Skeletal muscle tissue (tissue), 4 donors: ENCODE data around the gene PPBP. TPM values are rescaled to one million over a fixed set of nuclear protein-coding genes. Genes with fewer than 3 reads are reported as not detected.

ENCODE experiments used
- H3K27ac ChIP-seq: one replicate; pipeline ENCODE4 v1.7.0; 2013; ENCODE audit warnings: mild to moderate bottlenecking, low read depth, low read length, inconsistent platforms
- H3K27me3 ChIP-seq, 3 donors: one replicate each; pipeline ENCODE4 v1.7.0; 2013; ENCODE audit warnings: low read length in 3 of 3; ENCODE audit not compliant: control insufficient read depth in 3 of 3, insufficient read depth in 3 of 3
- H3K36me3 ChIP-seq, 3 donors: one replicate each; pipeline ENCODE4 v1.7.0; 2013; ENCODE audit warnings: low read length in 3 of 3; ENCODE audit not compliant: control insufficient read depth in 3 of 3, insufficient read depth in 3 of 3
- H3K4me1 ChIP-seq, 3 donors: one replicate each; pipeline ENCODE4 v1.7.0; 2013; ENCODE audit warnings: low read length in 3 of 3, mild to moderate bottlenecking in 3 of 3; ENCODE audit not compliant: control insufficient read depth in 3 of 3, insufficient read depth in 3 of 3
- H3K4me3 ChIP-seq, 3 donors: one replicate each; pipeline ENCODE4 v1.7.0; 2013; ENCODE audit warnings: low read length in 3 of 3
- H3K9ac ChIP-seq, 3 donors: one replicate each; pipeline ENCODE4 v1.7.0; 2013; ENCODE audit warnings: low read length in 3 of 3, mild to moderate bottlenecking in 3 of 3, moderate library complexity in 2 of 3, low read depth in 1 of 3
- H3K9me3 ChIP-seq, 3 donors: one replicate each; pipeline ENCODE4 v1.7.0; 2013; ENCODE audit warnings: low read length in 3 of 3; ENCODE audit not compliant: control insufficient read depth in 3 of 3
- total RNA-seq: library from RNA; depleted of rRNA; stranded (reverse); fragments of >200 nt; gene quantifications from one replicate; pipeline ENCODE4 v1.2.3, GENCODE V29; 2014
- donor health status: Osteomylitis.

PPBP gene
- total RNA-seq, 1 donor from 2014 or later, result 15.1 TPM

DNA sequence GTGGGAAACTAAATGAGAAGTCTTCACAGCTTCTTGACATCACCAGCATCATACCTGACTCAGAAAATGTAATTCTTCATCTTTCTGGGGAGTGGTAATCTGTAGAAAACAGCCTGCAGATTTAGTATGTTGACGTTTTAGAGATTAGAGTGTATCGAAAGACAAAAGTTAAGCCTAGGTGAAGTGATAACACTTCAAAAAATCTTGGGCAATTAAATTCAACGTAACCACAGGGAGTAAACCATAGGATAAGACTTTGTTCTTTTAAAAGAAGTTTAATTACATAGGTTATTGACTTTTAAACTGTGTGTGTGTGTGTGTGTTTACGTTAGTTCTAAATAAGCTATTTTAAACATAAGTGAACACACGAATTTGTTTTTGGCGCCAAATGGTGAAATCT, 12.3 kb upstream of the PPBP start:
- H3K27ac ChIP-seq, result no peak overlapping the region
- H3K4me1 ChIP-seq, result peaks cover 0 to 6% (median 5%) of the 10 kb centered on the region in 3 donors
- no peak overlapping the region for H3K9ac ChIP-seq
- peaks cover 6 to 10% (median 9%) of the 10 kb centered on the region in 3 donors for H3K27me3 ChIP-seq
- no peaks in the 10 kb centered on the region for H3K9me3 ChIP-seq
- H3K4me3 ChIP-seq, result no peak overlapping the region
- no peaks in the 10 kb centered on the region for H3K36me3 ChIP-seq

DNA sequence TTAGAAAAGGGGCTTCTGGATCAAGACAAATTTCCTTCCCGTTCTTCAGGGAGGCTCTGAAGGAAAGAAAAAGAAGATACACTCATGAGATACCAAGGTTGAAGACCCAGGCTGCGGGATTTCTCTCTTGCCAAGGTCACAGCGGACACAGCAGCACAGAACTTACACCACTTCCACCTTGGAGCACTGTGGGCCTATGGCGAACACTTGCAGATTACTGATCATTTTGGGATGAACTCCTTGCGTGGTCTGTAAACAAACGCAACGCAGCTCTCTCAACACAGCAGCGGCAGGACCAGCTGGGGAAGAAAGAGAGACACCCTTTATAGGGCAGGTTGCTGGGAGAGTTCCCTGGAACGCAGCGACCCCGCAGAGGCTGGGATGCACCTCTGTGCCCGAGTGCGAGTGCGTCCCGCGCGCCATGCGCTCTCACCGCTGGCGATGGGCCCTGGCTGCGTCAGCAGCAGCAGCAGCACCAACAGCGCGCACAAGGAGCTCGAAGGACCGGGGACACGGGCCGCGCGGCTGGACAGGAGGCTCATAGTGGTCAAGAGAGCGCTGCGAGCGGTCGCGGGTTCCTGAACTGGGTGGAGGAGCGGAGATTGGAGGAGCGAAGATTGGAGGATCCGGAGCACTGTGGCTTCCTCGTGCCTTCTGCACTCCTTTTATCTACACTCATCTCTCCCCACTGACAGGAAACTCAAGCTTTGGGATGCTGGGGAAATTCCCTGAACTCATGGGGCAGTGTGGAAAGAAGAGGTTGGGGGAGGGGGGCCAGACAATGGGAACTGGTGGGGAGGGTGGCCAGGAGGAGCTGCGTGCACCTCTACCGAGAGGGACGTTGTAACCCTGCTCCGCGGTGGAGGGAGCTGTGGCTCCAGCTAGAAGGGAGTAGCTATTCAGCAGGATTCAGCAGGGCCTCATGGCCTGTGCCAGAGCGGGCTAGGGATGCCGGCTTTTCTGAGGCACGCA, 10.3 kb upstream of the PPBP start, which contains the start of gene CXCL5:
CXCL5 (minus strand) TSS at position 638 of the 972 bp plus-strand sequence; CDS start at position 542, 96 bp downstream.
- Histone ChIP-seq H3K4me1 (peaks cover 0 to 6% (median 5%) of the 10 kb centered on the region in 3 donors), H3K9ac (peak within 1 kb of the TSS in 1 of 3 donors; percentile 8), H3K9me3 (no peaks in the 10 kb centered on the region), H3K4me3 (peak within 1 kb of the TSS; percentile 24 to 52 (median 45)), H3K27ac (no peak within 1 kb of the TSS), H3K27me3 (peaks cover 6 to 10% (median 9%) of the 10 kb centered on the region in 3 donors), H3K36me3 (no peaks in the 10 kb centered on the region)

DNA sequence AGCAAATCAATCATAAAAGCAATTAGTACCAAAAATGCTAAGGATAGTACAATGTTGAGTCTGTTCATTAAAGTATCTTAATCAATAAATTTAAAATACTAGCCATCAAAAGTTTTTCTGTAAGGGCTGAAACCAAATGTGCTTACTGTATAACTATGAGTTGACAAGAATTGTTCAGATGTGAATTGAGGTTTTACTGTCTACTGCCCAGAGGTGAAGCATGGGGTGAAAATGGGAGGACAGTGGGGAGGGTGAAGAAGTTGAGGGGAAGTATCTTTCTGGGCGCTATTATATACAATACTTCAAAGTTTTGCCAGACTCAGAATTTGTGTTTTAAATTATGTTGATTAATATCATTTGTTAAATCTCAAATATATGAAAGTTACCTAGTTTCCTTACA, 4.1 kb upstream of the PPBP start:
- Histone ChIP-seq H3K9me3 (no peaks in the 10 kb centered on the region), H3K27me3 (no peaks in the 10 kb centered on the region), H3K27ac (no peak overlapping the region), H3K4me1 (no peaks in the 10 kb centered on the region), H3K36me3 (no peaks in the 10 kb centered on the region), H3K4me3 (no peak overlapping the region), H3K9ac (no peak overlapping the region)

DNA sequence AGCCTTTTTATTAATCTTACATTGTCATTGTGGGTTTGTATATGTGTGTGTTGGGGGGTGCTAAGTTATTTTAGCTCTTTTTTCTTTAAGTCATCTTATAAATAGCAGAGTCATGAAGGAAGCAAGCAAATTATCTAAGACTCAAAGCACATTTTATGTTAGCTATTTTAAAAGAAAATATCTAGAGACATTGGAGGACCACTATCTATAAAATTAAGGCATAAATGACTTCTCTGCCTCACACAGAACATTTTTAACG, 3.7 kb upstream of the PPBP start:
- Histone ChIP-seq H3K9me3 (no peaks in the 10 kb centered on the region), H3K27me3 (no peaks in the 10 kb centered on the region), H3K9ac (no peak overlapping the region), H3K27ac (no peak overlapping the region), H3K36me3 (no peaks in the 10 kb centered on the region), H3K4me1 (no peaks in the 10 kb centered on the region), H3K4me3 (no peak overlapping the region)

DNA sequence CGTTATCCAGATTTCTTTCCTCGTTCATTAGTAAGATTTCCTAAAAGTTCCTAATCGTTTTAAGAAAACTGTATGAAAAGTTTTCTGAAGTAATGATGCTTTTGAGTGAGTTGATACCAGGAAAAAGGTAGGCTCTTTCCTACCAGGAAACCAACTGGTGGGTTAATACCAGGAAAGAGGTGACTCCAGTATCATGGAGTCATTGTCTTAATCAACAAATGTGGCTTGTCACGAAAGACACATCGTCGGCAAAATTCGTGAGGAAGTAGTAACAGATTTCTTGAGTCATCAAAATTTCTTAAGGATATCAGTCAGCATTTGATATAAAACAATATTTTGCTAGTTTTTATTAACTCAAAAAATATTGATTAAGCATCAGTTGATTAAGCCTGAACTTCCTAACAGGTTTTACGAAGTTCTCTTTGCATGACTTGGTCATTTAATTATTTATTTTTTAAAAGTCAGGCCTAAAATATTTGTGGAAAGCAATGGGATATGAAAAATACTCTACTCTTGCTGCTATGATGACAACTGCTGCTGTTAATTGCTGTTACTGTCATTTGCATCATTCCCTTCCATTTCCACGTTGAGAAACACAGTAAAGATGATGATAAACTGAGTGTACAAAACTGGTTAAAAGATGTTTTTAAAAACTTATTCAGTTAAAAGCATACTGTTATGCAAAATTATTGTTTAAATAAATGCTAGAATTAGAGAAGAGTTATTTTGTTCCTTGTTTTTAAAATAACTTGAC, 3.2 kb upstream of the PPBP start:
- Histone ChIP-seq H3K4me1 (no peaks in the 10 kb centered on the region), H3K27me3 (no peaks in the 10 kb centered on the region), H3K9me3 (no peaks in the 10 kb centered on the region), H3K9ac (no peak overlapping the region), H3K4me3 (no peak overlapping the region), H3K36me3 (no peaks in the 10 kb centered on the region), H3K27ac (no peak overlapping the region)

DNA sequence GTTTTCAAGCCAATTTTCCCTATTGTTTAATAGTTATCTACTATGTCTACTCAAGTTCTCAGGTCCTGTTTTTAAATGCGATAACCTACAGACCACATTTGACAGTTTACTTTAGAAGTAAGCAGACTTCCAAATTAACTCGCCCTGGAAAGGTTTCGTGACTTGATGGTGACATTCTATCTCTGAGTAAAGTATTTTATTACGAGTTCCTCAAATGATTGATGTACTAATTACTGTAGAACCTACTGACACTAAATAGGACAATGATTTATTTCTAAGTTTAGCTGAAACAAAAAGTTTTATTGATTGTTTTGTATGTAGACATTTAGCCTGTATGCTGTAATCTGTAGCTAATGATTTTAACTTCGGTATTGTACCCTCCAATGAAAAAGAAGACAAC, 1.9 kb upstream of the PPBP start:
- no peak overlapping the region for H3K4me3 ChIP-seq
- H3K27ac ChIP-seq, result no peak overlapping the region
- no peaks in the 10 kb centered on the region for H3K36me3 ChIP-seq
- H3K27me3 ChIP-seq, result no peaks in the 10 kb centered on the region
- H3K4me1 ChIP-seq, result no peaks in the 10 kb centered on the region
- H3K9me3 ChIP-seq, result no peaks in the 10 kb centered on the region
- no peak overlapping the region for H3K9ac ChIP-seq

DNA sequence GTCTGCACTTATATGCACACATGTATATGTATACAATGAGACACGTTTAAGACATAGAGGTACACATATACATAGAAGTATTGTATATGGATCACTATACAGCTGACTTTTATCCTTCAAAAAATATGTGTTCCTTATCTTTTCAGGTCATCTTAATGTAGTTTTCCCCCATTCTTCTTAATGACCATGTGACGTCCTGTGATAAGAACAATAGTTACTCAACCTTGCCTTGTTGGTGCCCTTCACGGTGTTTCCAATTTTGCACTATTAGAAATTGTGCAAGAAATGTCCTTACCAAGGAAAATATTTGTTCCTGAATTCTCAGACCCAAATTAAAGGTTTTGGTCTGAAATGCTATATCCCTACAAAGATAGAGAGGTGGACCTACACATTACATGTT, 1.0 kb upstream of the PPBP start:
- Histone ChIP-seq H3K9ac (no peak overlapping the region), H3K27ac (no peak overlapping the region), H3K9me3 (no peaks in the 10 kb centered on the region), H3K4me3 (no peak overlapping the region), H3K36me3 (no peaks in the 10 kb centered on the region), H3K4me1 (no peaks in the 10 kb centered on the region), H3K27me3 (no peaks in the 10 kb centered on the region)

DNA sequence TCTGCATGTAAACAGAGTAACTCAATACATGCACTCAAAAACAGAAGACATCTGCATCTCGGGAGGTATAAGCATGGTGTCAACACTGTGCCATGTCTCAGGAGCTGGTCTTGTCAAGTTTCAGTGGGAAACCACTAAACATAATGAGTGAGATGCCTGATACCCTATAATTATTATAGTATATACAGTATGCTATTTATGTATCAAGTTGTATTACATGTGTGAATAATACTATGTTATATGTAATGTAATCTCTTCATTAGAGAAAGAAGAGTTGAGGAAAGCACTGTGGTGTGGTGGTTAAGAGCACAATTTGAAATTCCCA, 2.5 kb downstream of the PPBP start:
- H3K27ac ChIP-seq, result no peak overlapping the region
- no peaks in the 10 kb centered on the region for H3K36me3 ChIP-seq
- no peak overlapping the region for H3K9ac ChIP-seq
- no peaks in the 10 kb centered on the region for H3K9me3 ChIP-seq
- peaks cover 4 to 7% (median 5%) of the 10 kb centered on the region in 3 donors for H3K27me3 ChIP-seq
- H3K4me1 ChIP-seq, result no peaks in the 10 kb centered on the region
- no peak overlapping the region for H3K4me3 ChIP-seq

DNA sequence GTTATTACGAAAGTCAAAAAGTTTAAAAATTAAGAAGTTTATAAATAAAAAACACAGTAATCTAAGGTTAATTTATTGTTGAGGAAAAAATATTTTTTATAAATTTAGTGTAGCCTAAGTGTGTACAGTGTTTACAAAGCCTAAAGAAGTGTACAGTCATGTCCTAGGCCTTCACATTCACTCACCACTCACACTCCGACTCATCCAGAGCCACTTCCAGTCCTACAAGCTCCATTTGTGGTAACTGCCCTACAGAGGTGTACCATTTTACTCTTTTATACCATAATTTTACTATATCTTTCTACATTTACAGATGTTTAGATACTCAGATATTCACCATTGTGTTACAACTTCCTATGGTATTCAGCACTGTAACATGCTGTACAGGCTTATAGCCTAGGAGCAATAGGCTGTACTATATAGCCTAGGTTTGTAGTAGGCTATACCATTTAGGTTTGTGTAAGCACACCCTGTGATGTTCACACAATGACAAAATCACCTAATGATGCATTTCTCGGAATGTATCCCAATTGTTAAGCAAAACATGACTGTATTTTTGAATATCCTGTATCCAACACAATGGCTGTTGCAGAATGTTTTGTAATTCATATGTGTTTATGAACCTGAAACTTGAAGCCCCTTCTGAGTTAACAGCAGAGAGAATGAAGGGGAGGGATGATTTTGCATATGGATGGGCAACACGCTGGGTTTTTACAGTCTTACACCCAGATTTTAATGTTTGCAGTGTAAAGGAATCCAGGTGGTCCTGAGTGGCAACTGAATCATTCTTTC, 3.1 kb downstream of the PPBP start:
- Histone ChIP-seq H3K9me3 (no peaks in the 10 kb centered on the region), H3K27me3 (peaks cover 4 to 10% (median 5%) of the 10 kb centered on the region in 3 donors), H3K36me3 (no peaks in the 10 kb centered on the region), H3K27ac (no peak overlapping the region), H3K4me3 (no peak overlapping the region), H3K9ac (no peak overlapping the region), H3K4me1 (no peaks in the 10 kb centered on the region)
